Sigmoid colon (tissue), 7 donors: ENCODE data around the gene LRRC43. TPM values are rescaled to one million over a fixed set of nuclear protein-coding genes. Genes with fewer than 3 reads are reported as not detected.

Experiments
- DNase-seq: peaks from one replicate; pipeline ENCODE4 v3.0.0-alpha.2; 2019
- H3K27ac ChIP-seq, 4 donors: fragments of 200-600 bp; sonication (generic); one replicate each; pipeline ENCODE4 v1.5.1; 2016 to 2019; ENCODE audit warnings: mild to moderate bottlenecking in 1 of 4
- H3K27me3 ChIP-seq, 3 donors: fragments of 200-600 bp; sonication (generic); one replicate each; pipeline ENCODE4 v1.5.1; 2019; ENCODE audit warnings: mild to moderate bottlenecking in 1 of 3
- H3K36me3 ChIP-seq, 4 donors: fragments of 200-600 bp; sonication (generic); one replicate each; pipeline ENCODE4 v1.5.1; 2016 to 2019
- H3K4me1 ChIP-seq, 4 donors: fragments of 200-600 bp; sonication (generic); one replicate each; pipeline ENCODE4 v1.5.1; 2017 to 2019
- H3K4me3 ChIP-seq, 4 donors: fragments of 200-600 bp; sonication (generic); one replicate each; pipeline ENCODE4 v1.5.1; 2017 to 2019; ENCODE audit warnings: mild to moderate bottlenecking in 2 of 4, moderate library complexity in 1 of 4
- H3K9me3 ChIP-seq, 4 donors: fragments of 200-600 bp in 3 of 4; sonication (generic) in 3 of 4; one replicate each; pipeline versions ENCODE4 v1.5.1 to v1.6.1; 2013 to 2019
- CTCF ChIP-seq, 4 experiments: fragments of 450-650 bp in 3 of 4; fragments of 200-600 bp in 1 of 4; IDR thresholded peaks; one replicate each; pipeline ENCODE4 v1.5.1; 2016 to 2019; ENCODE audit warnings: antibody characterized with exemption in 4 of 4, mild to moderate bottlenecking in 3 of 4, moderate library complexity in 2 of 4
- EP300 ChIP-seq, 4 donors: sonication (generic); formaldehyde crosslinking; IDR thresholded peaks; one replicate each; pipeline ENCODE4 v1.6.1; 2017; ENCODE audit warnings: antibody characterized with exemption in 4 of 4
- POLR2A ChIP-seq, 2 donors: fragments of 450-650 bp; IDR thresholded peaks; one replicate each; pipeline ENCODE4 v1.6.1; 2016; ENCODE audit warnings: antibody characterized with exemption in 2 of 2, mild to moderate bottlenecking in 2 of 2, moderate library complexity in 2 of 2
- POLR2AphosphoS5 ChIP-seq, 4 donors: sonication (generic); formaldehyde crosslinking; IDR thresholded peaks; one replicate each; pipeline ENCODE4 v1.6.1; 2017; ENCODE audit warnings: antibody characterized with exemption in 4 of 4
- WGBS, 2 donors: extraction: QIAGEN DNeasy Blood & Tissue Kit; methylation state at CpG; one replicate each; pipeline ENCODE4 v1.1.7; 2013; 5-methylcytosine and 5-hydroxymethylcytosine counted together
- intact Hi-C: fragments of 100-400 bp; cut with DNase I; formaldehyde crosslinking; loops from one replicate; pipeline ENCODE4 v1.15.1; 2023
- polyA plus RNA-seq, 3 donors: library from polyadenylated mRNA; stranded (reverse); fragments of 200-250 nt; gene quantifications; one replicate each; pipeline ENCODE4 v1.2.3, GENCODE V29; 2013
- total RNA-seq, 4 donors: library from RNA; depleted of rRNA; stranded (reverse); fragments of >200 nt; gene quantifications; one replicate each; pipeline ENCODE4 v1.1.0, GENCODE V29; 2016
- donor health status: healthy with polysubstance abuse.
- donor health status: Bipolar disorder and iron deficiency.
- donor health status: healthy.

LRRC43 gene
- total and polyA plus RNA-seq, 7 donors: 0.19 to 4.4 (median 1.2) TPM; not detected in 3

- 91 to 96% methylated on average over 10 of the region's 10 CpGs for WGBS, 2 donors
- intact Hi-C loops: no loop called here
- Histone ChIP-seq H3K36me3 (no peaks in the 10 kb centered on the region), H3K27me3 (no peaks in the 10 kb centered on the region), H3K9me3 (no peaks in the 10 kb centered on the region), H3K27ac (no peak overlapping the region), H3K4me3 (no peak overlapping the region), H3K4me1 (no peaks in the 10 kb centered on the region)
- no peak for DNase-seq
- TF ChIP-seq CTCF (IDR thresholded peaks at IDR 0.05) (no peak), EP300 (IDR thresholded peaks at IDR 0.05) (no peak), POLR2AphosphoS5 (IDR thresholded peaks at IDR 0.05) (no peak)
Observed at GRCh38 chr12:122155705-122156104, 27.2 kb upstream of the LRRC43 start.

GRCh38 chr12:122158700-122159285 lies 24.1 kb upstream of the LRRC43 start:
- Histone ChIP-seq H3K36me3 (no peaks in the 10 kb centered on the region), H3K27me3 (no peaks in the 10 kb centered on the region), H3K4me3 (no peak overlapping the region), H3K9me3 (no peaks in the 10 kb centered on the region), H3K4me1 (no peaks in the 10 kb centered on the region), H3K27ac (no peak overlapping the region)
- TF ChIP-seq EP300 (IDR thresholded peaks at IDR 0.05): no peak
- no peak for TF ChIP-seq CTCF (IDR thresholded peaks at IDR 0.05)
- TF ChIP-seq POLR2AphosphoS5 (IDR thresholded peaks at IDR 0.05): no peak
- TF ChIP-seq POLR2A (IDR thresholded peaks at IDR 0.05): no peak
- 90 to 92% methylated on average over 7 of the region's 7 CpGs for WGBS, 2 donors
- intact Hi-C loops: no loop called here
- DNase-seq: no peak

- Histone ChIP-seq H3K4me3 (no peak overlapping the region), H3K4me1 (no peaks in the 10 kb centered on the region), H3K27ac (no peak overlapping the region), H3K36me3 (no peaks in the 10 kb centered on the region), H3K27me3 (no peaks in the 10 kb centered on the region), H3K9me3 (no peaks in the 10 kb centered on the region)
- no peak for DNase-seq
- 69 to 83% methylated on average over 4 of the region's 4 CpGs for WGBS, 2 donors
- intact Hi-C loops: no loop called here
- TF ChIP-seq EP300 (IDR thresholded peaks at IDR 0.05) (no peak), POLR2AphosphoS5 (IDR thresholded peaks at IDR 0.05) (no peak), POLR2A (IDR thresholded peaks at IDR 0.05) (no peak), CTCF (IDR thresholded peaks at IDR 0.05) (no peak)
Observed at GRCh38 chr12:122159882-122160281, 23.0 kb upstream of the LRRC43 start.

- Histone ChIP-seq H3K27ac (no peak overlapping the region), H3K9me3 (no peaks in the 10 kb centered on the region), H3K4me3 (no peak overlapping the region), H3K36me3 (no peaks in the 10 kb centered on the region), H3K4me1 (no peaks in the 10 kb centered on the region), H3K27me3 (peaks cover 0 to 3% (median 0%) of the 10 kb centered on the region in 3 donors)
- intact Hi-C loops: no loop called here
- TF ChIP-seq EP300 (IDR thresholded peaks at IDR 0.05) (no peak), POLR2A (IDR thresholded peaks at IDR 0.05) (no peak), POLR2AphosphoS5 (IDR thresholded peaks at IDR 0.05) (no peak), CTCF (IDR thresholded peaks at IDR 0.05) (no peak)
- WGBS, 2 donors: 89 to 94% methylated on average over 11 of the region's 11 CpGs
- DNase-seq: no peak
Observed at GRCh38 chr12:122160761-122161160, 22.2 kb upstream of the LRRC43 start.

- H3K27ac ChIP-seq: no peak overlapping the region
- WGBS, 2 donors: 74 to 78% methylated on average over 8 of the region's 8 CpGs
- H3K9me3 ChIP-seq: no peaks in the 10 kb centered on the region
- DNase-seq: no peak
- no peak for TF ChIP-seq POLR2A (IDR thresholded peaks at IDR 0.05)
- no peak for TF ChIP-seq POLR2AphosphoS5 (IDR thresholded peaks at IDR 0.05)
- no peak overlapping the region for H3K4me3 ChIP-seq
- no peaks in the 10 kb centered on the region for H3K4me1 ChIP-seq
- peaks cover 0 to 3% (median 0%) of the 10 kb centered on the region in 3 donors for H3K27me3 ChIP-seq
- intact Hi-C loops: no loop called here
- no peaks in the 10 kb centered on the region for H3K36me3 ChIP-seq
Observed at GRCh38 chr12:122161682-122162081, 21.2 kb upstream of the LRRC43 start.
